ENCODE results near the gene FUT2.

FUT2 gene

GRCh38 chr19:48724796-48725753 is 29.3 kb downstream of the FUT2 start:
- peak in 1 of 3 donors; percentile 31 for DNase-seq (ENCODE audit: low read depth in 2 of 3, low spot score in 1 of 3)

- DNase-seq (ENCODE audit: low read depth in 2 of 3, low spot score in 1 of 3), result no peak
These were observed 30.8 kb downstream of the FUT2 start for GRCh38 chr19:48726556-48726955.

GRCh38 chr19:48728911-48729664 is 33.3 kb downstream of the FUT2 start:
- DNase-seq (ENCODE audit: low read depth in 2 of 3, low spot score in 1 of 3), result no peak

- DNase-seq (ENCODE audit: low read depth in 2 of 3, low spot score in 1 of 3), result no peak
These were observed 35.7 kb downstream of the FUT2 start for GRCh38 chr19:48731452-48731851.

- no peak for DNase-seq (ENCODE audit: low read depth in 2 of 3, low spot score in 1 of 3)
These were observed 38.9 kb downstream of the FUT2 start for GRCh38 chr19:48734625-48735024.

- DNase-seq (ENCODE audit: low read depth in 2 of 3, low spot score in 1 of 3), result no peak
These were observed 39.4 kb downstream of the FUT2 start for GRCh38 chr19:48735031-48735615.

- no peak for DNase-seq (ENCODE audit: low read depth in 2 of 3, low spot score in 1 of 3)
These were observed 41.7 kb downstream of the FUT2 start for GRCh38 chr19:48737360-48737998.

GRCh38 chr19:48738557-48739403 is 43.0 kb downstream of the FUT2 start:
- DNase-seq (ENCODE audit: low read depth in 2 of 3, low spot score in 1 of 3), result peak; percentile 90 to 94 (median 93)

GRCh38 chr19:48739404-48740163 is 43.8 kb downstream of the FUT2 start:
- DNase-seq (ENCODE audit: low read depth in 2 of 3, low spot score in 1 of 3), result no peak

GRCh38 chr19:48740164-48740972 is 44.6 kb downstream of the FUT2 start, which contains the start of gene RASIP1:
Gene RASIP1, minus strand, starts transcription at chr19:48740610. Its CDS starts 328 bp downstream, at chr19:48740282.
- no peak for DNase-seq (ENCODE audit: low read depth in 2 of 3, low spot score in 1 of 3)

- peak in 2 of 3 donors; percentile 27 to 47 for DNase-seq (ENCODE audit: low read depth in 2 of 3, low spot score in 1 of 3)
These were observed 45.6 kb downstream of the FUT2 start for GRCh38 chr19:48741129-48741999.

- DNase-seq (ENCODE audit: low read depth in 2 of 3, low spot score in 1 of 3), result no peak
These were observed 46.3 kb downstream of the FUT2 start for GRCh38 chr19:48742096-48742495.

GRCh38 chr19:48745208-48745995 is 49.6 kb downstream of the FUT2 start:
- DNase-seq (ENCODE audit: low read depth in 2 of 3, low spot score in 1 of 3), result peak; percentile 22 to 55 (median 43)

- no peak for DNase-seq (ENCODE audit: low read depth in 2 of 3, low spot score in 1 of 3)
These were observed 50.3 kb downstream of the FUT2 start for GRCh38 chr19:48746110-48746509.

GRCh38 chr19:48746738-48747575 is 51.2 kb downstream of the FUT2 start, which contains the start of gene IZUMO1:
Gene IZUMO1, minus strand, starts transcription at chr19:48746909. Its CDS starts 1,050 bp downstream, at chr19:48745859.
- DNase-seq (ENCODE audit: low read depth in 2 of 3, low spot score in 1 of 3), result peak; percentile 36 to 53 (median 42)

Measured in stimulated activated CD4-positive, alpha-beta T cell treated with anti-CD3 and anti-CD28 coated beads, Interleukin-12 subunit alpha, Interleukin-12 subunit beta, amount 100 ng/mL, for 48 hours (primary cell).